ENCODE data around the gene TOMM20.
"Not testable (repeated sequence)": the region's sequence is repeated elsewhere in the genome, so short reads cannot be mapped to it uniquely, and the experiment has no call there.

The TOMM20 gene

DNA sequence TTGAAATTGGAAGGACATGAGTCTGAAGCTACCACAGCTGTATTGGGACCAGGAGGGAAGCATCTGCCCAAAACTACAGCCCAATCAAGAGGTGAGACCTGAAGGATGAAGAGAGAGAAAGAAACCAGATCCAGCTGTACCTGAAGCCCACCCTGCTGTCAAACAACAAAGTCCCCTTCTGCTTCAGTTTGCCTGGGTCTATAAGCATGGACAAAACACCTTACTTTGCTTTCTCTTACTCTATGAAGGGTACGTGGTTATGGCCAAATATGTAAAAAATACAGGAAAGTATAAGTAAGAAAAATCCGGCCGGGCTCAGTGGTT lies 26.4 kb downstream of the TOMM20 start:
- DNase-seq (ENCODE audit: low read depth in 3 of 3, low spot score in 1 of 3), result no peak

DNA sequence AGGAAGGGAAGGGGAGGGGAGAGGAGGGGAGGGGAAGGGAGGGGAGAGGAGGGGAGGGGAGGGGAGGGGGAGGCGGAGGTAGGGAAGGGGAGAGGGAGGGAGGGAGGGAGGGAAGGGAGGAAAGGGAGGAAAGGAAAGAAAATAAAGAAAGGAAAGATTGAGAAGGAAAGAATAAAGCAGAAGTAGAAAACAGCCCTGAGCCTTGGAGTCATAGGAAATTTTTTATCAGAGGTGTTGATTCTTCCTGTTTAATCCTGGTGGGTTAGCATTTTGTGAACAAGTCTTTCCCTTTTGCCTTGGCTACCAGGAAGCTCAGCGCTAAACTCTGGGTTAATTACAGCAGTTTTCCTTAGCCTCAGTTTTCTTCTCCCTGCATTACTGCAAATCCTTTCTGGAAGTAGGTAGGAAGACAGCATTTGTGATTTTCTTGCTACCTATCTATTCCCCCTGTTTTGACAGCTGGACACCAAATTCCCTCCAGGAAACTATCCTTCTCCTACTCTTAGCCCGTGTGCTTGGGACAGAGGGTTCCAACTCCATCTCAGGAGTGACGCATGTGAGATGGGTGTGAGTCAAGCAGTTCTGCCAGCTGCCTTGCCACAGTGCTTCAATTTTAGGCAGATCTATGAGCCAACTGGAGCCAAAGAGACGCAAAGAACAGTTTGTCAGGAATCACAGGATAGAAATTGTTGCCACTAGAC lies 26.9 kb downstream of the TOMM20 start:
- DNase-seq (ENCODE audit: low read depth in 3 of 3, low spot score in 1 of 3), result no peak

DNA sequence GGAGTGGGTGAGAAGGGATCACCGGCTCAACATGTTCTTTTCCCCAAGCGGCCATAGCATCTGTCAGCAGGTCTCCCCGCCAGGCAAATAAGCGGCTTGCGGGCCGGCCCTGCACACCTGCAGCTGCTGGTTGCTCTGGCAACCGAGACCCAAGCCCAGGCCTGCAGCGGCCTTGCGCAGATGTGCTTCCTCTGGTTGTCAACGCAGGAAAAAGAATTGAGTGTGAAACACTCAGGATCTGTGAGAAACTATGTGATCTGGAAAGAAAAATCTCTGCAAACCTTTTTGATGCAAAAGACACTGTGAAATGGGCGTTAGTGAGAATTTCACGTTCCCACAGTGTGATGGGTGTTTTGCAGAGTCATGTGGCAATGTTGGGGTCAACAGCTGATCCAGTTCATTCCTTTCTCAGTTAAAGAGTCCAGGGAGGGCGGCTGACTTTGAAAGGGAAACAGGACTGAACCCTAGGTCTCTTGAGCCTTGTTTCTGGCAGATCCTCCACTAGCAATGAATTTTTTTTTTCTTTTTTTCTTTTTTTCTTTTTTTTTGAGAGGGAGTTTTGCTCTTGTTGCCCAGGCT lies 28.4 kb downstream of the TOMM20 start:
- DNase-seq (ENCODE audit: low read depth in 3 of 3, low spot score in 1 of 3), result no peak

- DNase-seq (ENCODE audit: low read depth in 3 of 3, low spot score in 1 of 3), result no peak
Observed at GRCh38 chr1:235098991-235099390, 29.6 kb downstream of the TOMM20 start.

DNA sequence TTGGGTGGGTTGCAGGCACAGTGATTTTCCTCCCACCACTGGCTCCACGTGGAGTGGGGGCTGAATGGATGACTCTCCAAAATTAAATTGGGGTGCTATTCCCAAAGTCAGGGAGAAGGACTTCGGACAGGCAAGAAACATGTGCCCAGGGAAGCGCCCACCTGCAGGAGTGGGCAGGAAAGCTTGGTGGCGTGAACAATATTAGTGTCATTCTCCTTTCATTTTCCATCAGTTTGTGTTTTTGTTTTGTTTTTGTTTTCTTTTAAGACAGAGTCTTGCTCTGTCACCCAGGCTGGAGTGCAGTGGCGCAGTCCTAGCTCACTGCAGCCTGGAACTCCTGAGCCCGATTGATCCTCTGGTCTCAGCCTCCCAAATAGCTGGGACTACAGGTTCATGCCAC lies 30.1 kb downstream of the TOMM20 start:
- no peak for DNase-seq (ENCODE audit: low read depth in 3 of 3, low spot score in 1 of 3)

- not testable (repeated sequence) for DNase-seq (ENCODE audit: low read depth in 3 of 3, low spot score in 1 of 3)
Observed at GRCh38 chr1:235097501-235097900, 31.1 kb downstream of the TOMM20 start.

DNA sequence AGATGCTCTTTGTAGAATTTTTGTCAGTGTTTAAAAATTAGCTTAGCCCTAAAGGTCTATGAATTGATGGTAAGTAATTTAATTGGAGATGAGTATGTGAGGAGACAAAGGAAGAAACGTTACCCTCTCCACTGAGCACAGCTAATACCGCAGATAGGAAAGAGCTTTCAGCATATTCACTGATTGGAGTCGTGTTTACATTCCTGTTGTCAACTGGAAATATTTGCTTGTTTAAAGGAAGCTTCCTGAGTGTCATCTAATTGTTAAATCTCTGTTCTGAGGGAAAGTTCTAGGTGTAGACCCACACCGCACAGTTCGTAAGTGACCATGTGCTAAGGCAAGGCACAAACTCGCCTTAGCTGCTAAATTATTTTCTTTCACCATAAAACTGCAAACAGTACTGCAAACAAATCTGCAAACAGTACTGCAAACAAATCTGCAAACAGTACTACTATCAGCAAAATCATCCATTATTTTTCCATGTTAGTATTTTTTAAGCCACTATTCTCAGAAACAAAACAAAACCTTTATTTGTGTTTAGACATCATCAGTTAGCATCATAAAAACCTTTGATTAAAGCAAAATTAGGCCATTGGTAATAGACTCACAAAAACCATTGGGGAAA lies 32.6 kb downstream of the TOMM20 start:
- DNase-seq (ENCODE audit: low read depth in 3 of 3, low spot score in 1 of 3), result no peak

- peak; percentile 31 to 82 (median 70) for DNase-seq (ENCODE audit: low read depth in 3 of 3, low spot score in 1 of 3)
Observed at GRCh38 chr1:235093696-235094592, 34.7 kb downstream of the TOMM20 start.

GRCh38 chr1:235093013-235093695 lies 35.5 kb downstream of the TOMM20 start:
- DNase-seq (ENCODE audit: low read depth in 3 of 3, low spot score in 1 of 3), result no peak

DNA sequence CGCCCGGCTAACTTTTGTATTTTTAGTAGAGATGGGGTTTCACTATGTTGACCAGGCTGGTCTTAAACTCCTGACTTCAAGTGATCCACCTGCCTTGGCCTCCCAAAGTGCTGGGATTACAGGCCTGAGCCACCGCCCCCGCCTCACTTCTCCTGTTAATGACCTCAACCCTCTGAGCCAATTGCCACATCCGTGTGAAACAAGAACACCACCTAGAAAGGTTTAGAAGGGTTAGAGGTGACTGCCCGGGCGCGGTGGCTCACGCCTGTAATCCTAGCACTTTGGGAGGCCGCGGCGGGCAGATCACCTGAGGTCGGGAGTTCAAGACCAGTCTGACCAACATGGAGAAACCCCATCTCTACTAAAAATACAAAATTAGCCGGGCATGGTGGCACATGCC lies 36.2 kb downstream of the TOMM20 start:
- DNase-seq (ENCODE audit: low read depth in 3 of 3, low spot score in 1 of 3), result not testable (repeated sequence)

DNA sequence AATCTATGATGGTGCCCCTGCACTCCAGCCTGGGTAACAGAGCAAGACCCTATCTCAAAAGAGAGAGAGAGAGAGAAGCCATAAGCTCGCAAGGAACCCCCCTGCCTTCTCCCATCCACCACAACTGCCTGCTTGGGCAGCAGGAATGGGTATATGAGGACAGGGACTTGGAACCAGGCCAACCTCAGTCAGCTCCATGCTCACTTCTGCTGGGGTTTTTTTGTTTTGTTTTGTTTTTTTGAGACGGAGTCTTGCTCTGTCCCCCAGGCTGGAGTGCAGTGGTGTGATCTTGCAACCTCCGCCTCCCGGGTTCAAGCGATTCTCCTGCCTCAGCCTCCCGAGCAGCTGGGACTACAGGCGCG lies 36.6 kb downstream of the TOMM20 start:
- not testable (repeated sequence) for DNase-seq (ENCODE audit: low read depth in 3 of 3, low spot score in 1 of 3)

- not testable (repeated sequence) for DNase-seq (ENCODE audit: low read depth in 3 of 3, low spot score in 1 of 3)
Observed at GRCh38 chr1:235091319-235092044, 37.2 kb downstream of the TOMM20 start.

GRCh38 chr1:235090406-235091069 lies 38.1 kb downstream of the TOMM20 start:
- DNase-seq (ENCODE audit: low read depth in 3 of 3, low spot score in 1 of 3), result no peak

DNA sequence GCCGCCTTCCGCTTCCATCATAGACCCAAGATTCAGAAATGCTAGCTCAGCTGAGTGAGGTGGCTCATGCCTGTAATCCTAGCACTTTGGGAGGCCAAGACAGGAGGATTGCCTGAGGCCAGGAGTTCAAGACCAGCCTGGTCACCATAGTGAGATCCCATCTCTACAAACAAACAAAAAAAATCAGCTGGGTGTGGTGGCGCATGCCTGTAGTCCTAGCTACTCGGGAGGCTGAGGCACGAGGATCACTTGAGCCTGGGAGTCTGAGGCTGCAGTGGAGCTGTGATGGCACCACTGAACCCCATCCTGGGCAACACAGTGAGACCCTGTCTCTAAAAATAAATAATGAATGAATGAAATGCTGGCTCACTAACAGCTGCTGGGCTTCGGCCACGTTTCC lies 39.7 kb downstream of the TOMM20 start:
- DNase-seq (ENCODE audit: low read depth in 3 of 3, low spot score in 1 of 3), result no peak

DNA sequence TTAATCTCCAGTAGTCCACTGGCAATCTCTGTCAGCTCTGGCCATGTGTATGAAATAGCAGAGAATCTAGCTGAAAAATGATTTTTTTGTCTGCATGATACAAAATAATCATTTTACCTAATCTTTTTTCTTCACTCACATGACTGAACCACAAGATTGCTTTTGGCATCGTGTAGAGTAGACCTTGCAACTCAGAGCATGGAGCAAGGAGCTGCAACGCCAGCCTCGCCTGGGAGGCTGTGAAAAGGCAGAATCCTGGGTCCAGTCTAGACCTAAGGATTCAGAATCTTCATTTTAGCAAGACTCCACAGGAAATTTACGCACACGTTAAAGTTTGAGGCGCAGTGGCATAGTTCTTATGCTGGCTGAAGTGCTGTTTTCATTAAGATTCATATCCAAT lies 40.2 kb downstream of the TOMM20 start:
- DNase-seq (ENCODE audit: low read depth in 3 of 3, low spot score in 1 of 3), result no peak

- no peak for DNase-seq (ENCODE audit: low read depth in 3 of 3, low spot score in 1 of 3)
Observed at GRCh38 chr1:235087906-235088305, 40.7 kb downstream of the TOMM20 start.

GRCh38 chr1:235085411-235086117 lies 43.1 kb downstream of the TOMM20 start:
- not testable (repeated sequence) for DNase-seq (ENCODE audit: low read depth in 3 of 3, low spot score in 1 of 3)

GRCh38 chr1:235080788-235081187 lies 47.8 kb downstream of the TOMM20 start:
- DNase-seq (ENCODE audit: low read depth in 3 of 3, low spot score in 1 of 3), result not testable (repeated sequence)

- DNase-seq (ENCODE audit: low read depth in 3 of 3, low spot score in 1 of 3), result not testable (repeated sequence)
Observed at GRCh38 chr1:235080297-235080657, 48.4 kb downstream of the TOMM20 start.
